Measurements from ENCODE around the gene EPB41L1.

DNA sequence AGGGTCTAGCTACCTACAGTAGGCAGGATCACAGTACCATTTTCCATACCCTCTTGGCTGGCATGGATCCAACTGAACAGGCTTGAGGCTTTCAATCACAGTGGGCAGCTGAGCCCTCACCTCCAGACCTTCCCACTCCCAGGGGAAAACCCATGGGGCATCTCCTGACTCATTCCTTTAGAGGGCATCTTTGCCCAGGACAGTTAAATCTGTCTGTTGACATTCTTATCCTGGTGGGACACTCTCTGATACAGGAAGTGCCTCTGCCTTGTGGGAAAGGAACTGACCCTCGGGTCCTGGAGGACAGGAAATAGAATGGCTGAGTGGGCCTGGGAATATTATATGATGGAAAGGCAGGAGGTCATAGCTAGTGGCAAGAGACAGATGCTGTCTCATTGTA is 10.2 kb upstream of the EPB41L1 start:
- TF ChIP-seq CTCF (IDR thresholded peaks at IDR 0.05), result no peak
- TF ChIP-seq EZH2 (IDR thresholded peaks at IDR 0.05), result no peak
